Neural cell (in vitro differentiated cells): ENCODE results near the gene SLC12A8. TPM values are rescaled to one million over a fixed set of nuclear protein-coding genes. Genes with fewer than 3 reads are reported as not detected.

Experiments
- H2AFZ ChIP-seq: fragments of 200-600, 300-800 bp; sonication (generic), shearing (Covaris generic); 2 replicates; pipeline ENCODE4 v1.6.0; 2014; ENCODE audit warnings: low read depth, mild to moderate bottlenecking, antibody characterized with exemption, low read length, moderate library complexity
- H3F3A ChIP-seq: fragments of 200-600 bp; shearing (Covaris generic); 2 replicates; pipeline ENCODE4 v1.6.1; 2016; ENCODE audit warnings: mild to moderate bottlenecking, moderate library complexity, mixed read lengths, antibody characterized with exemption, low read length; ENCODE audit not compliant: insufficient read depth, poor library complexity, severe bottlenecking
- H3K27ac ChIP-seq: fragments of 200-600, 300-800 bp; sonication (generic), shearing (Covaris generic); 2 replicates; pipeline ENCODE4 v1.5.1; 2014; ENCODE audit warnings: mild to moderate bottlenecking, low read length, moderate library complexity
- H3K27me3 ChIP-seq: fragments of 300-800, 200-600 bp; sonication (generic), shearing (Covaris generic); 2 replicates; pipeline ENCODE4 v1.6.0; 2014; ENCODE audit warnings: mild to moderate bottlenecking, low read depth, low read length, moderate library complexity; ENCODE audit not compliant: insufficient read depth
- H3K36me3 ChIP-seq: fragments of 300-800, 200-600 bp; sonication (generic), shearing (Covaris generic); 2 replicates; pipeline ENCODE4 v1.5.1; 2014; ENCODE audit warnings: mild to moderate bottlenecking, antibody characterized with exemption, low read length, moderate library complexity; ENCODE audit not compliant: insufficient read depth
- H3K4me2 ChIP-seq: fragments of 300-800, 200-600 bp; sonication (generic), shearing (Covaris generic); 2 replicates; pipeline ENCODE4 v1.6.0; 2014; ENCODE audit warnings: mild to moderate bottlenecking, low read length
- H3K4me3 ChIP-seq: fragments of 300-800, 200-600 bp; sonication (generic), shearing (Covaris generic); 2 replicates; pipeline ENCODE4 v1.5.1; 2014; ENCODE audit warnings: mild to moderate bottlenecking, low read length, moderate library complexity
- H3K79me2 ChIP-seq: fragments of 200-600 bp; shearing (Covaris generic); replicated peaks from 2 replicates; pipeline ENCODE4 v1.6.0; 2014; ENCODE audit warnings: mild to moderate bottlenecking, low read length, moderate library complexity; ENCODE audit not compliant: insufficient read depth
- H3K9ac ChIP-seq: fragments of 300-800, 200-600 bp; sonication (generic), shearing (Covaris generic); 2 replicates; pipeline ENCODE4 v1.6.1; 2016; ENCODE audit warnings: mild to moderate bottlenecking, low read length, mixed read lengths
- H3K9me2 ChIP-seq: fragments of 200-600 bp; shearing (Covaris generic); 2 replicates; pipeline ENCODE4 v1.6.1; 2016; ENCODE audit warnings: mild to moderate bottlenecking, low read length, mixed read lengths; ENCODE audit not compliant: insufficient read depth
- H3K9me3 ChIP-seq: fragments of 200-600, 300-800 bp; sonication (generic), shearing (Covaris generic); 2 replicates; pipeline ENCODE4 v1.6.1; 2016; ENCODE audit warnings: mild to moderate bottlenecking, mixed run types, low read length, moderate library complexity, mixed read lengths
- H4K20me1 ChIP-seq: fragments of 200-600 bp; shearing (Covaris generic); 2 replicates; pipeline ENCODE4 v1.6.1; 2016; ENCODE audit warnings: mild to moderate bottlenecking, mixed run types; ENCODE audit not compliant: insufficient read depth
- EP300 ChIP-seq: fragments of 450-650 bp; conservative IDR thresholded peaks from 2 replicates; pipeline ENCODE4 v1.6.1; 2014; ENCODE audit warnings: antibody characterized with exemption, mild to moderate bottlenecking, moderate library complexity; ENCODE audit not compliant: poor library complexity, severe bottlenecking
- EZH2 ChIP-seq: fragments of 200-600, 300-800 bp; shearing (Covaris generic), sonication (generic); IDR thresholded peaks from 2 replicates; pipeline ENCODE4 v1.6.1; 2014; ENCODE audit warnings: antibody characterized with exemption, low read length, borderline replicate concordance, mild to moderate bottlenecking; ENCODE audit not compliant: insufficient read depth, poor library complexity, severe bottlenecking
- MXI1 ChIP-seq: fragments of 450-650 bp; conservative IDR thresholded peaks from 2 replicates; pipeline ENCODE4 v1.6.1; 2014; ENCODE audit warnings: antibody characterized with exemption, mild to moderate bottlenecking; ENCODE audit not compliant: poor library complexity, severe bottlenecking
- POLR2AphosphoS5 ChIP-seq: IDR thresholded peaks from 2 replicates; pipeline ENCODE4 v1.6.1; 2012
- RAD21 ChIP-seq: fragments of 450-650 bp; conservative IDR thresholded peaks from 2 replicates; pipeline ENCODE4 v1.6.1; 2014; ENCODE audit warnings: antibody characterized with exemption, mild to moderate bottlenecking, moderate library complexity
- REST ChIP-seq: IDR thresholded peaks from 2 replicates; pipeline ENCODE4 v1.6.1; 2012; ENCODE audit warnings: borderline replicate concordance
- SMC3 ChIP-seq: fragments of 450-650 bp; conservative IDR thresholded peaks from 2 replicates; pipeline ENCODE4 v1.6.1; 2014; ENCODE audit warnings: antibody characterized with exemption, mild to moderate bottlenecking, moderate library complexity; ENCODE audit not compliant: poor library complexity
- TAF1 ChIP-seq: IDR thresholded peaks from 2 replicates; pipeline ENCODE4 v1.6.1; 2012; ENCODE audit warnings: low read depth
- polyA plus RNA-seq: library from polyadenylated mRNA; depleted of rRNA; stranded (reverse); fragments of >200 nt; gene quantifications from 2 replicates; pipeline ENCODE4 v1.2.3, GENCODE V29; 2014
- TF ChIP-seq, protein P1 (sequence below): fragments of 450-650 bp; IDR thresholded peaks from 2 replicates; pipeline ENCODE4 v1.5.1; 2014; ENCODE audit warnings: antibody characterized with exemption, mild to moderate bottlenecking, moderate library complexity; ENCODE audit not compliant: poor library complexity, severe bottlenecking

Gene SLC12A8
- polyA plus RNA-seq, 1 donor from 2014 or later = 4.6 TPM

GRCh38 chr3:125069968-125070745 lies 142.4 kb downstream of the SLC12A8 start:
- Histone ChIP-seq H4K20me1 (no peaks in the 10 kb centered on the region), H3K9me2 (no peaks in the 10 kb centered on the region), H3K4me2 (no peak overlapping the region), H3K36me3 (no peaks in the 10 kb centered on the region), H3K27ac (no peak overlapping the region), H2AFZ (no peak overlapping the region), H3K4me3 (no peak overlapping the region), H3K27me3 (no peaks in the 10 kb centered on the region), H3K9ac (no peak overlapping the region), H3F3A (no peaks in the 10 kb centered on the region), H3K79me2 (no peaks in the 10 kb centered on the region), H3K9me3 (no peaks in the 10 kb centered on the region)
- TF ChIP-seq EP300 (peak; percentile 90), MXI1 (no peak), RAD21 (no peak), EZH2 (no peak), REST (no peak), POLR2AphosphoS5 (peak; percentile 74), SMC3 (no peak)
- TF ChIP-seq, protein P1, sequence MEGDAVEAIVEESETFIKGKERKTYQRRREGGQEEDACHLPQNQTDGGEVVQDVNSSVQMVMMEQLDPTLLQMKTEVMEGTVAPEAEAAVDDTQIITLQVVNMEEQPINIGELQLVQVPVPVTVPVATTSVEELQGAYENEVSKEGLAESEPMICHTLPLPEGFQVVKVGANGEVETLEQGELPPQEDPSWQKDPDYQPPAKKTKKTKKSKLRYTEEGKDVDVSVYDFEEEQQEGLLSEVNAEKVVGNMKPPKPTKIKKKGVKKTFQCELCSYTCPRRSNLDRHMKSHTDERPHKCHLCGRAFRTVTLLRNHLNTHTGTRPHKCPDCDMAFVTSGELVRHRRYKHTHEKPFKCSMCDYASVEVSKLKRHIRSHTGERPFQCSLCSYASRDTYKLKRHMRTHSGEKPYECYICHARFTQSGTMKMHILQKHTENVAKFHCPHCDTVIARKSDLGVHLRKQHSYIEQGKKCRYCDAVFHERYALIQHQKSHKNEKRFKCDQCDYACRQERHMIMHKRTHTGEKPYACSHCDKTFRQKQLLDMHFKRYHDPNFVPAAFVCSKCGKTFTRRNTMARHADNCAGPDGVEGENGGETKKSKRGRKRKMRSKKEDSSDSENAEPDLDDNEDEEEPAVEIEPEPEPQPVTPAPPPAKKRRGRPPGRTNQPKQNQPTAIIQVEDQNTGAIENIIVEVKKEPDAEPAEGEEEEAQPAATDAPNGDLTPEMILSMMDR = no peak

- no peaks in the 10 kb centered on the region for H3K27me3 ChIP-seq
- no peaks in the 10 kb centered on the region for H3F3A ChIP-seq
- H3K9me3 ChIP-seq = no peaks in the 10 kb centered on the region
- no peak overlapping the region for H3K4me3 ChIP-seq
- no peak overlapping the region for H3K9ac ChIP-seq
- no peaks in the 10 kb centered on the region for H4K20me1 ChIP-seq
- H3K36me3 ChIP-seq = no peaks in the 10 kb centered on the region
- H3K9me2 ChIP-seq = no peaks in the 10 kb centered on the region
- no peak for TF ChIP-seq RAD21
- TF ChIP-seq SMC3 = no peak
- TF ChIP-seq EZH2 = no peak
- TF ChIP-seq, protein P1 = no peak
- TF ChIP-seq EP300 = no peak
- no peak for TF ChIP-seq POLR2AphosphoS5
- no peak for TF ChIP-seq TAF1
- no peak for TF ChIP-seq REST
- no peak for TF ChIP-seq MXI1
- H3K4me2 ChIP-seq = no peak overlapping the region
- H2AFZ ChIP-seq = no peak overlapping the region
- H3K79me2 ChIP-seq = no peaks in the 10 kb centered on the region
- H3K27ac ChIP-seq = no peak overlapping the region
Measured at GRCh38 chr3:125069452-125069851, 143.1 kb downstream of the SLC12A8 start.
